Activated CD8-positive, alpha-beta memory T cell treated with anti-CD3 and anti-CD28 coated beads for 24 hours (primary cell): ENCODE measurements around the gene FBP1.

Experiments
- DNase-seq: peaks from one replicate; pipeline ENCODE4 v3.0.0-alpha.2; 2020

Gene FBP1

DNA sequence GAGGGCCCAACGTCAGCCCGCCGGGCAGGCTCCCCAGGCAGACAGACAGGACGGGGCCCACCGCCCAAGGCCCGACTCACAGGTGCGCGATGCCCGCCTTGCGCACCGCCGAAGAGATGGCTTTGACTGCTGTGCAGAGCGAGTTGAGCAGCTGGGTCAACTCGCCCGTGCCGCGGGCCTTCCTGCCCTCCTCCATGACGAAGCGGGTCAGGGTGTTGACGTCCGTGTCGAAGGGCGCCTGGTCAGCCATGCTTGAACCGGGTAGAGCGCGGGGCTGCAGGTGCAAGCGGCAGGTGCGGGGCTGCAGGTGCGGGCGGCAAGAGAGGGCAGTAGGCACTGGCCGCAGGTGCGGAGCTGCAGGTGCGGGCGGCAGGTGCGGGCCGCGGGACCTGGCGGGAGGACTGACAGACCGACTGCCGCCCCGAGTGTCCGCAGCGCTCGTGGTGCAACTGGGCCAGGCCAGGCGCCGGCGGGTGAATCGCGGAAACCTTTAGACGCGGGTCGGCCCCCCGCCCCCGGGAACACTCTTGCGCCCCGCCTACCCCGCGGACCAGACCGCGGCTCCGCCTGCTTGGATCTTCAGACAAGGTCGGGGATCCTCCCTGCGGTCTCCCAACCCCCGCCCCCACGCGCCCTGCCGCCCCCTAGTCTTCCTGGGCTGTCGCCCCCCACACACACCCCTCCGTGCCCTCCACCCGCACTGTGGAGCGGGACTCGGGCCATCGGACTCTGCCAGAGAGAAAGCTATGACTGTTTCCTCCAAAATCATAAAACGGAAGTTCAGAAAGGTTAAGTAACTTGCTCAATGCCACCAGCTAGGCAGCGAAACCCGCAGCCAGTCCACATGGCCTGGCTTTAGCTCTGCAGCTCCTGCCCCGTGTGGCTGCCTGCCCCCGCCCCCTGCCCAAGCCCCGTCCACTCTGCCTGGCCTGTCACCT, at the start of gene FBP1:
FBP1 (minus strand) TSS at position 458 of the 938 bp plus-strand sequence; CDS start at position 250, 208 bp downstream.
- DNase-seq, result peak; percentile 76

DNA sequence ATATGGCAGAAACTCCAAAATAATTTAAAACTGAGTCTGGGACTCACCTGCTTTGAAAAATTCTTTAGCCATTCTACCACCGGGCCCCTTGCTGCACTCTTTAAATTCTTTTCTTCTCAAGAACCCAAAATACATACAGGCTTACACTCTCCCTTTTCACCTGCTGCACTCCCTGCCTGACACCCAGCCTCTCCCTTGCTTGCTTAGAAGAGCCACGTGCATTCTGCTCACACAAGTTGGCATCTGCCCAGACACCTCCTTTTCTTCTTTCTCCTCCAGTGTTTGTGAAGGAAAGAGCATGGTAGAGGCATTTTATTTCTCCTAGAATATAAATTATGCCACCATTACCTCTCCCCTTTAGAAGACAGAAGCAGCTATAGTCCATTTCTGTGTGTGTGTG, 48.1 kb upstream of the FBP1 start:
- no peak for DNase-seq

- no peak for DNase-seq
Observed at GRCh38 chr9:94685359-94685758, 46.0 kb upstream of the FBP1 start.

DNA sequence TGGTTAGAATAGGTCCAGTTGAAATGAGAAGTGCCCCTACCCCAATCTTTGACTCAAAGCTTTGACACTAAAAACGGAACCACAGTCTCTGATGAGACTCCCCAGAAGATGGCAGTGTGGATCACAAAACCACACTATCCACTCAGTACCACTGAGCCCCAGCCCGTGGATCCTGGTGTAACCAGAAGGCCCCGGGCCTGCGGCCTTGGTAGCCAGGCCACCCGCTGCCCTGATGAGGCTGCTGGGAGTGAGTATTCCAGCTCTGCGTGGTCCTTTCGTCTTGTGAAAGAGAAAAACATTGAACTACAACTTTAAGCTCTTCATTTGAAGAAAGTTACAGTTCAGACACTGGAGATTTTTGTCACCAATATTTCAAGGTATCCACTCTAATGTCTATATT, 42.2 kb upstream of the FBP1 start:
- peak; percentile 76 for DNase-seq

DNA sequence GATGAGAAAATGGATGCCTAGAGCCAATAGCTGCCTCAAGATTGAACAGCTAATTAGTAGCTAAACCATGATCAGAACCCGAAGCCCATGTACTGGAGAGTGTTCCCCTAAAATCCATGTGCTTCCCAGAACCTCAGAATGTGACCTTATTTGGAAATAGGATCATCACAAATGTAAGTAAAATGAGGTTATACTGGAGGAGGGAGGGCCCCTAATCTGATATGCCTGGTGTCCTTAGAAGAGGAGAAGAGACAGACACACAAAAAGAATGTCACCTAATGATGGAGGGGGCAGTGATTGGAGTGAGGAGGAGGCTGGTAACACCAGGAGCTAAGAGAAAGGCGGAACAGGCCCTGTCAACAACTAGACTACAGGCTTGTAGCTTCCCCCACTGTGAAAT, 41.3 kb upstream of the FBP1 start:
- DNase-seq, result no peak

- no peak for DNase-seq
Observed at GRCh38 chr9:94680020-94680419, 40.7 kb upstream of the FBP1 start.

- no peak for DNase-seq
Observed at GRCh38 chr9:94679587-94679986, 40.3 kb upstream of the FBP1 start.

DNA sequence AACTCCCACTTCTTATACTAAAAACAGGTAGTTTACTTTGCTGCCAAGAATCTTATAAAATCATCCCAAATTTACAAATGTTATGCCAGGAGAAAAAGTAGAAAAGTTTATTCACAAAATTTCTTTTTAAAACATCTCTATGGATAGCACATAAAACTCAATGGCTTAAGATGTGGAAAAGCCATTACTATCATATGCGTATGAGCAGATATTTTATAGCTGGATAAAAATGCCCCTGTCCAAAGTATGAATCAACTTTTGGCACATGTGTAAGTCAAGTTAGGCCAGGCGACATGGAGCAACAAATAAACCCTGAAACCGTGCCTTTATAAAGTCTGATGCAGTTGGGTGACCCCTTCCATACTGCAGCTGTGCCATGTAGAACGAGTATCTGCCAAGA, 38.6 kb upstream of the FBP1 start:
- no peak for DNase-seq

DNA sequence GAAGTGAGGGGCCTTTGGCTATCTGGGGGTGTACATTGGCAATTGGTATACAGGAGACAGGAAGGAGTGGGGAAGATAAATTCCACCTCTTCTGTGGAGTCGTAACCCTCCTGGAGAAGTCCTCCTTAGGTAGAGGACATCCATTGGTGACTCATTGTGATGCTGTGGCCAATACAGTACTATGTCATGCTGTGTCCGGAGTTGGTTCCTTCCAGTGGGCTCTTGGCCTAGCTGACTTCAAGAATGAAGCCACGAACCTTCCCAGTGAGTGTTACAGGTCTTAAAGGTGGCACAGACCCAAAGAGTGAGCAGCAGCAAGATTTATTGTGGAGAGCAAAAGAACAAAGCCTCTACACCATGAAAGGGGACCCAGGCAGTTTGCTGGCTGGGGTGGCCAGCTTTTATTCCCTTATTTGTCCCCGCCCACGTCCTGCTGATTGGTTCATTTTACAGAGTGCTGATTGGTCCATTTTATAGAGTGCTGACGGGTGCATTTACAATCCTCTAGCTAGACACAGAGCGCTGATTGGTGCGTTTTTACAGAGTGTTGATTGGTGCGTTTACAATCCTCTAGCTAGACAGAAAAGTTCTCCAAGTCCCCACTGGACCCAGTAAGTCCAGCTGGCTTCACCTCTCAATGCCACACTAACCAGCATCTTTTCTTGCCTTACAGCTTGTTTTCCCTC, 37.3 kb upstream of the FBP1 start:
- DNase-seq, result no peak

DNA sequence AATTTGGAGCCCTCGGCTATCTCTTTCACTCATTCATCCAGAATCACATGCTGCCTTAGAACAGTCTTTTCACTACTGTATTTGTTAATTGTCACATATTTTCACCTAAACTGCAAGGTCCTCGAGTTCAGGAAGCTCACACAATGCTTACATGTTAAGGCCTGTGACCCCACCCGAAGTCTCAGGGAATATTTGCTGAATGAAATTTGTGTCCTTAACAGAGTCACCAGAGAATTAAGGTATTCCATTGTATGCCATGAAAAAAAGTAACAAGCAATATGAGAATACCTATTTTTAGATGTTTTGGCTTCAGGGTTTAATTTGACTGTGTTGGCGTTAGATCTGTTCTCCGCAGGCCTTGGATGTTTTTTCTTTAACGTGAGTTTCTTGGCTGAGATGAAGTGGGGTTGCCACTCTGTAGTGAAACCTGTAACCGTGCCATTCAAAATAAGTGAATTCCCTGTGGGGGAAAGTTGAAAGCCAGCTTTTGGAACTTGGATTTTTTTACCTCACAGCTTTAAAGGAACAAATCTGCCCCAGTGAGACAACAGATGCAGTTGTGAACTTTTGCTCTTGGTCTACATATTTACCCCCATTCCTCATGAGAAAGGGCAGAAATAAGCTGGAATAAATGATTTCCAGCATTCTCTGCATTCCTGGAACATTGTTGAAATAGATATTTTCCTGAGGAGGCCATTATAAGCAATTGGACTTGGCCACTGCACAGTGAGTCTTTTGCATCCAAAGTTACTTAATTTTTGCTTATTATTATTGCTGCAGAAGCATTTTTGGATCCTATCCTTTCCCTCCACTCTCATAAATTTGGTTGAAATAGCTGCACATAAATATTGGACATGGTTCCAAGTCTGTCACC, 35.9 kb upstream of the FBP1 start:
- no peak for DNase-seq

- DNase-seq, result no peak
Observed at GRCh38 chr9:94672811-94673487, 33.6 kb upstream of the FBP1 start.

- DNase-seq, result peak; percentile 72
Observed at GRCh38 chr9:94668928-94669729, 29.8 kb upstream of the FBP1 start.

- DNase-seq, result no peak
Observed at GRCh38 chr9:94668418-94668927, 29.2 kb upstream of the FBP1 start.

- DNase-seq, result no peak
Observed at GRCh38 chr9:94666364-94667099, 27.2 kb upstream of the FBP1 start.

DNA sequence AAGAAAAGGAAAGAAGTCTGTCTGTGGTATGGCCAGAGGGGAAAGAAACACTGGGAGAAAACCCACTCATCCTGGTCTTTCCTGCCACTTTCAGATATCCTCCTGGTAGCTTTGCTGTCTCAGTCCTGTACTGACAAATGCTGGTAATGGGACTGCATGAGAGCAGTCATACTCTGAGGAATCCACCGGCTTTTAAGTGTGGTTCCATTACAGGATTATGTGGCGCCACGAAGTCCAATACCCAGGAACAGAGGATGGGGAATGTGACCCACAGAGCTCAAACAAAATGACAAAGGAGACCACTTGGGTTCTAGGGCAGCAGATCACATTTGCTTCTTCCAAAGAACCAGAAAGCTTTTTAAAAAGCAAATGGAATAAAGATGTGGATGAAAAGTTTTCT, 26.3 kb upstream of the FBP1 start:
- DNase-seq, result no peak

GRCh38 chr9:94664801-94665200, 25.5 kb upstream of the FBP1 start:
- no peak for DNase-seq

- no peak for DNase-seq
Observed at GRCh38 chr9:94663640-94664039, 24.3 kb upstream of the FBP1 start.

GRCh38 chr9:94663140-94663539, 23.8 kb upstream of the FBP1 start:
- DNase-seq, result no peak

DNA sequence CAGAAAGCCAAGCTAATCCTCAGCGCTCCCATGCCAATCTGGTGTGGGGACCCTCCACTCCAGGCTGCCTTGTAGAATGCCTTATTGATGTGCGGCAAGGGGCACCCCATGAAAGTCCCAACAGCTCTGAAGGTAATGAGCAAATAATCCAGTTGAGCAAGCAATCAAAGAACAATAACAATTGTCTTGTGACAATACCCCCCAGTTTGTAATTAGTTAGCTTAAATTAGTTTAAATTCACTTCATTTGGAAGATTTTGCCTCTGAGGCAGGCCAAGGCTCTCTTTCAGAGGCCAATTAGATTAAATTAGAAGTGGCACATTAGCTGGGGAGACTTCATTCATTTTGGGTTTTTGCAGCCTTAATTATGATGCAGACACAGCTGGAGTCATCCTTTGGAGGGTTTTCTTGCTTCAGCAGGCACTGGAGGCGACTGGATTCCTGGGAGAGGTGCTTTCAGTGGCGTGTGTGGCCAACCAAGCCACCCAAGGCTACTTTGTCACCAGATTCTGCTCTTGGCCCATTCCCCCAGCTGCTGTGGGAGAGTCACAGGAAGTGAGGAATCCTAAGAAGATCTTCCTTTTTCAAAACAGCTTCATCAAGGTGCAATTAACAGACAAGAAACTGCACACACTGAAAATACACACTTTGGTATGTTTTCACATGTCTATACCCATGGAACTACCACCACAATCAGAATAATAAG, 17.9 kb upstream of the FBP1 start:
- no peak for DNase-seq

- peak; percentile 66 for DNase-seq
Observed at GRCh38 chr9:94656200-94656599, 16.9 kb upstream of the FBP1 start.
